ENCODE measurements around the gene SOX21. TPM values are rescaled to one million over a fixed set of nuclear protein-coding genes. Genes with fewer than 3 reads are reported as not detected.
A peak's percentile ranks its signal among the peaks of the same experiment; 100 is the strongest.

Gene SOX21
- total and polyA plus RNA-seq, 8 donors = 2.4 to 32.4 (median 5.4) TPM; not detected in 1

- intact Hi-C loops (cut with DNase I; ENCODE audit: low total_unique reads) = loop anchor here (5.0 kb wide), 1 partner anchor 480 kb away; no protein-coding TSS in a partner anchor
- 79 to 95% (median 92%) methylated on average over 2 of the region's 2 CpGs for WGBS, 5 donors
- no peak for DNase-seq
- Histone ChIP-seq H3K36me3 (no peaks in the 10 kb centered on the region), H3K4me3 (no peak overlapping the region), H3K9me3 (no peaks in the 10 kb centered on the region), H3K4me1 (no peaks in the 10 kb centered on the region), H3K27me3 (peaks cover 0 to 14% (median 0%) of the 10 kb centered on the region in 3 donors), H3K27ac (no peak overlapping the region)
- TF ChIP-seq POLR2A (IDR thresholded peaks at IDR 0.05) = no peak
- no peak for TF ChIP-seq EP300 (IDR thresholded peaks at IDR 0.05)
Observed at GRCh38 chr13:94677799-94678198, 34.5 kb downstream of the SOX21 start.

GRCh38 chr13:94674609-94675348 is 37.6 kb downstream of the SOX21 start:
- intact Hi-C loops (cut with DNase I; ENCODE audit: low total_unique reads) = loop anchor here (5.0 kb wide), 1 partner anchor 483 kb away; no protein-coding TSS in a partner anchor
- Histone ChIP-seq H3K4me1 (no peaks in the 10 kb centered on the region), H3K36me3 (no peaks in the 10 kb centered on the region), H3K27me3 (peaks cover 0 to 16% (median 0%) of the 10 kb centered on the region in 3 donors), H3K9me3 (no peaks in the 10 kb centered on the region), H3K27ac (no peak overlapping the region), H3K4me3 (no peak overlapping the region)
- peak; percentile 67 to 79 for DNase-seq
- WGBS, 5 donors = 30 to 37% (median 35%) methylated on average over 5 of the region's 5 CpGs
- TF ChIP-seq EP300 (IDR thresholded peaks at IDR 0.05) (no peak), POLR2A (IDR thresholded peaks at IDR 0.05) (no peak), CTCF (IDR thresholded peaks at IDR 0.05) (peak in 5 of 7 experiments; percentile 9 to 66 (median 26))

GRCh38 chr13:94673851-94674250 is 38.5 kb downstream of the SOX21 start:
- Histone ChIP-seq H3K27ac (no peak overlapping the region), H3K4me3 (no peak overlapping the region), H3K27me3 (peaks cover 0 to 23% (median 0%) of the 10 kb centered on the region in 3 donors), H3K9me3 (no peaks in the 10 kb centered on the region), H3K36me3 (no peaks in the 10 kb centered on the region), H3K4me1 (no peaks in the 10 kb centered on the region)
- intact Hi-C loops (cut with DNase I; ENCODE audit: low total_unique reads) = no loop called here
- TF ChIP-seq POLR2AphosphoS5 (IDR thresholded peaks at IDR 0.05) (no peak), POLR2A (IDR thresholded peaks at IDR 0.05) (no peak), EP300 (IDR thresholded peaks at IDR 0.05) (no peak), CTCF (IDR thresholded peaks at IDR 0.05) (no peak)
- WGBS, 5 donors = 68 to 71% (median 69%) methylated on average over 5 of the region's 5 CpGs
- DNase-seq = no peak

- intact Hi-C loops (cut with DNase I; ENCODE audit: low total_unique reads) = no loop called here
- no peaks in the 10 kb centered on the region for H3K4me1 ChIP-seq
- peaks cover 0 to 24% (median 0%) of the 10 kb centered on the region in 3 donors for H3K27me3 ChIP-seq
- no peak overlapping the region for H3K27ac ChIP-seq
- H3K36me3 ChIP-seq = no peaks in the 10 kb centered on the region
- no peak overlapping the region for H3K4me3 ChIP-seq
- DNase-seq = no peak
- H3K9me3 ChIP-seq = no peaks in the 10 kb centered on the region
- 67 to 82% (median 81%) methylated on average over 2 of the region's 2 CpGs for WGBS, 5 donors
- TF ChIP-seq CTCF (IDR thresholded peaks at IDR 0.05) = no peak
- TF ChIP-seq POLR2A (IDR thresholded peaks at IDR 0.05) = no peak
- no peak for TF ChIP-seq EP300 (IDR thresholded peaks at IDR 0.05)
- no peak for TF ChIP-seq POLR2AphosphoS5 (IDR thresholded peaks at IDR 0.05)
Observed at GRCh38 chr13:94672400-94672799, 39.9 kb downstream of the SOX21 start.

- H3K4me1 ChIP-seq = peaks cover 0 to 4% (median 0%) of the 10 kb centered on the region in 4 donors
- 68 to 81% (median 79%) methylated on average over 2 of the region's 2 CpGs for WGBS, 5 donors
- intact Hi-C loops (cut with DNase I; ENCODE audit: low total_unique reads) = no loop called here
Observed at GRCh38 chr13:94667190-94667589, 45.2 kb downstream of the SOX21 start.

More at GRCh38 chr13:94667190-94667589, 45.2 kb downstream of the SOX21 start:
- no peaks in the 10 kb centered on the region for H3K36me3 ChIP-seq
- H3K27me3 ChIP-seq = peaks cover 0 to 66% (median 2%) of the 10 kb centered on the region in 3 donors
- DNase-seq = no peak
- no peak overlapping the region for H3K4me3 ChIP-seq
- H3K27ac ChIP-seq = no peak overlapping the region
- H3K9me3 ChIP-seq = no peaks in the 10 kb centered on the region
- TF ChIP-seq EP300 (IDR thresholded peaks at IDR 0.05) (no peak), POLR2A (IDR thresholded peaks at IDR 0.05) (no peak), POLR2AphosphoS5 (IDR thresholded peaks at IDR 0.05) (no peak), CTCF (IDR thresholded peaks at IDR 0.05) (no peak)
